ENCODE data around the gene DCTD. TPM values are rescaled to one million over a fixed set of nuclear protein-coding genes. Genes with fewer than 3 reads are reported as not detected.

Gene DCTD
- total and polyA plus RNA-seq, 2 experiments from 2014 or later = 133 to 170 TPM

DNA sequence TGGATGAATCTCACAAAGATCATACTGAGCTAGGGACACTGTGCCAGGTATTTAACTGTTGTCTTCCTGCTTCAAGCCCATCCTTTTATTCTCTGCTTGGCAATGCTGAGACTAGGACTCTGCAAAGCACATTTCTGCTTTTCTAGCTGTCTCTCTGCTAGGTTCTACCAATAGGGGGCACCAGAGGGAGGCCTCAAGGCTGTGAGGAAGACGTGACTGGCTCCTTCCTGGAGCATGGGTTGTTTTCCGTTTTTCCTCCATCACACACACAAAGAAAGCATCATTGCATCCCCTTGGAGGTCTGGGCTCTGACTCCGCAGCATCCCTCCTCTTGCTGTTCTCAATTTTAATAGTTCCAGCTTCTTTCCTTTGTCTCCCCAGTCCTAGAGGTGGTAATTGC lies 10.9 kb upstream of the DCTD start:
- 54 to 59% methylated on average over 3 of the region's 3 CpGs for WGBS, 2 experiments (ENCODE audit: low coverage in 1 of 2, low lambda C conversion rate in 2 of 2, missing lambda C conversion rate in 2 of 2)
- peaks cover 53% of the 10 kb centered on the region for H3F3A ChIP-seq (ENCODE audit: insufficient read depth)
- peak overlapping the region; percentile 48; the same call in 1 of the 2 replicates for H2AFZ ChIP-seq
- DNase-seq = no peak
- peaks cover 47% of the 10 kb centered on the region for H3K4me1 ChIP-seq (ENCODE audit: insufficient read depth)
- TF ChIP-seq EZH2phosphoT487 (IDR thresholded peaks at IDR 0.05; ENCODE audit: insufficient read depth, low read depth) (no peak), EZH2 (IDR thresholded peaks at IDR 0.05; ENCODE audit: insufficient read depth, poor library complexity, severe bottlenecking) (no peak)
- in situ Hi-C loops (cut with MboI) = loop anchor here (25.0 kb wide), 1 partner anchor 459 kb away; no protein-coding TSS in a partner anchor
- H3K9ac ChIP-seq = no peak overlapping the region
- H3K36me3 ChIP-seq (ENCODE audit: low read depth) = no peaks in the 10 kb centered on the region
- H3K4me3 ChIP-seq = no peak overlapping the region
- no peaks in the 10 kb centered on the region for H3K9me2 ChIP-seq (ENCODE audit: insufficient read depth)
- H3K79me2 ChIP-seq (ENCODE audit: insufficient read depth) = no peaks in the 10 kb centered on the region
- H3K9me3 ChIP-seq (ENCODE audit: low read depth) = no peaks in the 10 kb centered on the region
- peak overlapping the region; percentile 86 for H3K27ac ChIP-seq
- no peaks in the 10 kb centered on the region for H4K20me1 ChIP-seq (ENCODE audit: insufficient read depth)
- H3K27me3 ChIP-seq (replicated peaks; ENCODE audit: insufficient read depth) = no peaks in the 10 kb centered on the region
- no peak overlapping the region for H3K4me2 ChIP-seq (ENCODE audit: unreplicated experiment)

DNA sequence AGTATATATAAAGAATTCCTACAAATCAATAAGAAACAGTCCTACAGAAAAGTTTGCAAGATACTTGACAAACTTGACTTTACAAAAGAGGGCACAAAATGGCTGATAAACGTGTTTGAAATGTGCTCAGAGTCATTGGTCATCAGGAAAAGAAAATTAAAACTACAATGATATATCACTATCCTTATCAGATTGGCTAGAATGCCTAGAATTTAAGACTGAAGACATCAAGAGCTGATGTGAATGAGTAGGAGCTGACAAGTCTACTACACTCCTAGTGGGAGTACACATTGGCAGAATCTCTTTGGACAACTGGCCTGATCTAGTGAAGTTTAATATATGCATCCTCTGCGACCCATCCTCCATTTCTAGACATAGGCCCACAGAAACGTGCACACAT lies 10.3 kb upstream of the DCTD start:
- no peaks in the 10 kb centered on the region for H3K79me2 ChIP-seq (ENCODE audit: insufficient read depth)
- H3K36me3 ChIP-seq (ENCODE audit: low read depth) = no peaks in the 10 kb centered on the region
- H3K27me3 ChIP-seq (replicated peaks; ENCODE audit: insufficient read depth) = no peaks in the 10 kb centered on the region
- no peaks in the 10 kb centered on the region for H3K9me2 ChIP-seq (ENCODE audit: insufficient read depth)
- no peak for TF ChIP-seq EZH2phosphoT487 (IDR thresholded peaks at IDR 0.05; ENCODE audit: insufficient read depth, low read depth)
- no peak for TF ChIP-seq EZH2 (IDR thresholded peaks at IDR 0.05; ENCODE audit: insufficient read depth, poor library complexity, severe bottlenecking)
- H3K4me3 ChIP-seq = no peak overlapping the region
- no peaks in the 10 kb centered on the region for H4K20me1 ChIP-seq (ENCODE audit: insufficient read depth)
- no peak overlapping the region for H3K9ac ChIP-seq
- H3K4me2 ChIP-seq (ENCODE audit: unreplicated experiment) = no peak overlapping the region
- peaks cover 47% of the 10 kb centered on the region for H3K4me1 ChIP-seq (ENCODE audit: insufficient read depth)
- H3F3A ChIP-seq (ENCODE audit: insufficient read depth) = peaks cover 53% of the 10 kb centered on the region
- H3K27ac ChIP-seq = peak overlapping the region; percentile 86; the same call in 1 of the 2 replicates
- no peak for DNase-seq
- in situ Hi-C loops (cut with MboI) = loop anchor here (25.0 kb wide), 1 partner anchor 460 kb away; no protein-coding TSS in a partner anchor
- 92 to 93% methylated on average over 3 of the region's 3 CpGs for WGBS, 2 experiments (ENCODE audit: low coverage in 1 of 2, low lambda C conversion rate in 2 of 2, missing lambda C conversion rate in 2 of 2)
- no peaks in the 10 kb centered on the region for H3K9me3 ChIP-seq (ENCODE audit: low read depth)
- H2AFZ ChIP-seq = peak overlapping the region; percentile 19; the same call in 1 of the 2 replicates

DNA sequence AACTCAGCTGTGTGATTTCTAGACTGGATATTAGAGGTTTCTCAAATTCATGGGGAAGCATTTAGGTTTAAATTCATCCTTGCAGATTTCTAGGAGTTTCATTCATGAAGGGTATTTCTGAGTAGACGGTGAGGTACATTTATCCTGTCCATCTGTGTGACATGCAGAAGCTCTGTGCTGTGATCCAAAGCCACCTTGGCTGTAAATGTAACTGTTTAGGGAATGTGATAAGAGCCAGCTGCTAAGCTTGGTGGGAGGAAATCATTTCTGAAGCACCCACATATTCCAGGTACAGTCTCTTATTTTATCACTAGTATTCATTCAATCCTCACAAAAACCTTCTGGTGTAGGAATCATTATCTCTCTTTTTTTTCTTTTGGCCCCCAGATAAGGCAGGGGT lies 8.7 kb upstream of the DCTD start:
- no peak overlapping the region for H3K4me3 ChIP-seq
- no peak overlapping the region for H3K4me2 ChIP-seq (ENCODE audit: unreplicated experiment)
- H3K9me3 ChIP-seq (ENCODE audit: low read depth) = no peaks in the 10 kb centered on the region
- 100% methylated on average over 1 of the region's 1 CpG for WGBS, 2 experiments (ENCODE audit: low coverage in 1 of 2, low lambda C conversion rate in 2 of 2, missing lambda C conversion rate in 2 of 2)
- H3K27ac ChIP-seq = no peak overlapping the region
- no peaks in the 10 kb centered on the region for H3K79me2 ChIP-seq (ENCODE audit: insufficient read depth)
- no peaks in the 10 kb centered on the region for H3K9me2 ChIP-seq (ENCODE audit: insufficient read depth)
- no peak for DNase-seq
- H4K20me1 ChIP-seq (ENCODE audit: insufficient read depth) = no peaks in the 10 kb centered on the region
- no peak overlapping the region for H2AFZ ChIP-seq
- H3K4me1 ChIP-seq (ENCODE audit: insufficient read depth) = peaks cover 32% of the 10 kb centered on the region
- no peak for TF ChIP-seq EZH2 (IDR thresholded peaks at IDR 0.05; ENCODE audit: insufficient read depth, poor library complexity, severe bottlenecking)
- TF ChIP-seq EZH2phosphoT487 (IDR thresholded peaks at IDR 0.05; ENCODE audit: insufficient read depth, low read depth) = no peak
- peaks cover 38% of the 10 kb centered on the region for H3F3A ChIP-seq (ENCODE audit: insufficient read depth)
- in situ Hi-C loops (cut with MboI) = loop anchor here (25.0 kb wide), 1 partner anchor 461 kb away; no protein-coding TSS in a partner anchor
- no peak overlapping the region for H3K9ac ChIP-seq
- no peaks in the 10 kb centered on the region for H3K27me3 ChIP-seq (replicated peaks; ENCODE audit: insufficient read depth)
- no peaks in the 10 kb centered on the region for H3K36me3 ChIP-seq (ENCODE audit: low read depth)

DNA sequence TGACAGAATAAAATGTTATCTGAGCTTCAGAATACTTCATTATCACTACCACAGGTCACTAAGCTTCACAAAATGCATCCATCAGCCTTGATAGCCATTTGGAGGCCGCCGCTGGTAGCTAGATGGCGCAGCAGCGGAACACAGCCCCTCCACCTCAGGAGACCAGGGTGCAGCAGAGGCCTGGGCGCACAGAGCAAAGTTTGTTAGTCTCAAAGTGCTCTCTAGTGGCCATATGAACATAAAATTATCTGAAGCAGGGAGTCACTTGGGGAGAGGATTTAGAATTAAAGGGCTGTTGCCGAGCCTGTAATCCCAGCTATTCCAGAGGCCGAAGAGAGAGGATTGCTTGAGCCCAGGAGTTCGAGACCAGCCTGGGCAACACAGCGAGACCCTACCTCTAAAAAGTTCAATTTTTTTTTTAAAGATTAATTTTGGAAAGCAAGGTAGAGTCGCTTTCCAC lies 8.1 kb upstream of the DCTD start:
- Histone ChIP-seq H3K9ac (no peak overlapping the region), H3K4me3 (no peak overlapping the region), H4K20me1 (ENCODE audit: insufficient read depth) (no peaks in the 10 kb centered on the region), H3K9me3 (ENCODE audit: low read depth) (no peaks in the 10 kb centered on the region), H2AFZ (no peak overlapping the region), H3K36me3 (ENCODE audit: low read depth) (no peaks in the 10 kb centered on the region), H3F3A (ENCODE audit: insufficient read depth) (peaks cover 33% of the 10 kb centered on the region), H3K4me1 (ENCODE audit: insufficient read depth) (peaks cover 27% of the 10 kb centered on the region), H3K27me3 (replicated peaks; ENCODE audit: insufficient read depth) (no peaks in the 10 kb centered on the region), H3K27ac (no peak overlapping the region), H3K79me2 (ENCODE audit: insufficient read depth) (no peaks in the 10 kb centered on the region), H3K4me2 (ENCODE audit: unreplicated experiment) (no peak overlapping the region), H3K9me2 (ENCODE audit: insufficient read depth) (no peaks in the 10 kb centered on the region)
- WGBS, 2 experiments (ENCODE audit: low coverage in 1 of 2, low lambda C conversion rate in 2 of 2, missing lambda C conversion rate in 2 of 2) = 87% methylated on average over 10 of the region's 10 CpGs
- TF ChIP-seq EZH2phosphoT487 (IDR thresholded peaks at IDR 0.05; ENCODE audit: insufficient read depth, low read depth) (no peak), EZH2 (IDR thresholded peaks at IDR 0.05; ENCODE audit: insufficient read depth, poor library complexity, severe bottlenecking) (no peak)
- in situ Hi-C loops (cut with MboI) = loop anchor here (25.0 kb wide), 1 partner anchor 462 kb away; no protein-coding TSS in a partner anchor
- peak; percentile 40 for DNase-seq
